Activated T-cell treated with anti-CD3 and anti-CD28 coated beads, Interleukin-2, amount 50 U/mL, for 4 hours (primary cell): ENCODE data around the gene ARHGAP25. TPM values are rescaled to one million over a fixed set of nuclear protein-coding genes. Genes with fewer than 3 reads are reported as not detected.

Source experiments
- ATAC-seq, 2 donors: fragments of 200-7000 bp; cut with Tn5 transposase; one replicate each; pipeline ENCODE4 v1.10.0; 2021
- DNase-seq: peaks from one replicate; pipeline ENCODE4 v3.0.0-alpha.2; 2020
- H3K27me3 Mint-ChIP-seq: one replicate; pipeline ENCODE4 v1.8.0; 2021; ENCODE audit warnings: low read depth, mixed read lengths
- H3K36me3 Mint-ChIP-seq: one replicate; pipeline ENCODE4 v1.8.0; 2022; ENCODE audit warnings: mixed read lengths; ENCODE audit not compliant: insufficient read depth
- H3K4me1 Mint-ChIP-seq: one replicate; pipeline ENCODE4 v1.8.0; 2021; ENCODE audit warnings: low read depth, mixed read lengths
- H3K4me3 Mint-ChIP-seq: one replicate; pipeline ENCODE4 v1.8.0; 2021; ENCODE audit warnings: mild to moderate bottlenecking, moderate library complexity, mixed read lengths
- H3K9me3 Mint-ChIP-seq: one replicate; pipeline ENCODE4 v1.8.0; 2021; ENCODE audit warnings: mixed read lengths
- total RNA-seq, 3 donors: library from RNA; stranded (reverse); gene quantifications; one replicate each; pipeline ENCODE4 v1.2.1, GENCODE V29; 2021

Gene ARHGAP25
- total RNA-seq = 10 to 100 TPM; 48.6 to 55.7 (median 52.1) TPM

GRCh38 chr2:68734688-68735525 is at the start of gene ARHGAP25:
Gene ARHGAP25 (plus strand): TSS chr2:68734811. CDS start chr2:68735200, 389 bp downstream.
- peaks cover 13% of the 10 kb centered on the region for H3K36me3 Mint-ChIP-seq
- H3K9me3 Mint-ChIP-seq = no peaks in the 10 kb centered on the region
- DNase-seq = peak; percentile 53
- H3K4me3 Mint-ChIP-seq = no peak within 1 kb of the TSS
- peak; percentile 77 to 82 for ATAC-seq
- H3K4me1 Mint-ChIP-seq = peaks cover 43% of the 10 kb centered on the region
- H3K27me3 Mint-ChIP-seq = no peaks in the 10 kb centered on the region

GRCh38 chr2:68686178-68686577 is 48.4 kb upstream of the ARHGAP25 start:
- no peak for DNase-seq

GRCh38 chr2:68687018-68687417 is 47.6 kb upstream of the ARHGAP25 start:
- DNase-seq (no peak), ATAC-seq (no peak)
- Mint-ChIP-seq H3K9me3 (no peaks in the 10 kb centered on the region), H3K27me3 (peaks cover 7% of the 10 kb centered on the region), H3K36me3 (no peaks in the 10 kb centered on the region), H3K4me3 (no peak overlapping the region), H3K4me1 (peaks cover 14% of the 10 kb centered on the region)

More at GRCh38 chr2:68686178-68686577, 48.4 kb upstream of the ARHGAP25 start:
- peaks cover 14% of the 10 kb centered on the region for H3K4me1 Mint-ChIP-seq
- no peak overlapping the region for H3K4me3 Mint-ChIP-seq
- no peak for ATAC-seq
- H3K9me3 Mint-ChIP-seq = no peaks in the 10 kb centered on the region
- H3K27me3 Mint-ChIP-seq = peaks cover 7% of the 10 kb centered on the region
- H3K36me3 Mint-ChIP-seq = no peaks in the 10 kb centered on the region

- Mint-ChIP-seq H3K4me1 (peaks cover 14% of the 10 kb centered on the region), H3K4me3 (no peak overlapping the region)
- no peak for DNase-seq
Observed at GRCh38 chr2:68689553-68690537, 44.8 kb upstream of the ARHGAP25 start.

GRCh38 chr2:68690851-68691250 is 43.8 kb upstream of the ARHGAP25 start:
- no peak for DNase-seq
- H3K36me3 Mint-ChIP-seq = no peaks in the 10 kb centered on the region
- ATAC-seq = no peak
- H3K4me3 Mint-ChIP-seq = no peak overlapping the region
- peaks cover 10% of the 10 kb centered on the region for H3K27me3 Mint-ChIP-seq
- peaks cover 14% of the 10 kb centered on the region for H3K4me1 Mint-ChIP-seq
- H3K9me3 Mint-ChIP-seq = no peaks in the 10 kb centered on the region

More at GRCh38 chr2:68689553-68690537, 44.8 kb upstream of the ARHGAP25 start:
- Mint-ChIP-seq H3K27me3 (peaks cover 10% of the 10 kb centered on the region), H3K36me3 (no peaks in the 10 kb centered on the region), H3K9me3 (no peaks in the 10 kb centered on the region)
- peak; percentile 77 to 85 for ATAC-seq

- DNase-seq = no peak
- no peaks in the 10 kb centered on the region for H3K36me3 Mint-ChIP-seq
- peaks cover 14% of the 10 kb centered on the region for H3K4me1 Mint-ChIP-seq
- peaks cover 10% of the 10 kb centered on the region for H3K27me3 Mint-ChIP-seq
- H3K9me3 Mint-ChIP-seq = no peaks in the 10 kb centered on the region
- no peak for ATAC-seq
- no peak overlapping the region for H3K4me3 Mint-ChIP-seq
Observed at GRCh38 chr2:68692511-68692910, 42.1 kb upstream of the ARHGAP25 start.

- H3K36me3 Mint-ChIP-seq = no peaks in the 10 kb centered on the region
- H3K4me1 Mint-ChIP-seq = peaks cover 14% of the 10 kb centered on the region
- no peaks in the 10 kb centered on the region for H3K9me3 Mint-ChIP-seq
- no peak for ATAC-seq
- no peak overlapping the region for H3K4me3 Mint-ChIP-seq
- DNase-seq = no peak
- H3K27me3 Mint-ChIP-seq = peaks cover 10% of the 10 kb centered on the region
Observed at GRCh38 chr2:68693951-68694350, 40.7 kb upstream of the ARHGAP25 start.

GRCh38 chr2:68695971-68696370 is 38.6 kb upstream of the ARHGAP25 start:
- H3K36me3 Mint-ChIP-seq = no peaks in the 10 kb centered on the region
- DNase-seq (no peak), ATAC-seq (no peak)
- peaks cover 6% of the 10 kb centered on the region for H3K9me3 Mint-ChIP-seq
- no peaks in the 10 kb centered on the region for H3K4me1 Mint-ChIP-seq
- H3K4me3 Mint-ChIP-seq = no peak overlapping the region
- peaks cover 10% of the 10 kb centered on the region for H3K27me3 Mint-ChIP-seq

- Mint-ChIP-seq H3K36me3 (no peaks in the 10 kb centered on the region), H3K9me3 (peaks cover 6% of the 10 kb centered on the region), H3K4me3 (no peak overlapping the region), H3K27me3 (peaks cover 10% of the 10 kb centered on the region), H3K4me1 (no peaks in the 10 kb centered on the region)
- no peak for ATAC-seq
- no peak for DNase-seq
Observed at GRCh38 chr2:68696554-68696953, 38.1 kb upstream of the ARHGAP25 start.

- no peak for ATAC-seq
- Mint-ChIP-seq H3K4me1 (peaks cover 7% of the 10 kb centered on the region), H3K27me3 (peaks cover 4% of the 10 kb centered on the region), H3K4me3 (no peak overlapping the region), H3K9me3 (peaks cover 6% of the 10 kb centered on the region), H3K36me3 (no peaks in the 10 kb centered on the region)
- DNase-seq = no peak
Observed at GRCh38 chr2:68698567-68699377, 35.8 kb upstream of the ARHGAP25 start.

- no peak for DNase-seq
- Mint-ChIP-seq H3K4me1 (peaks cover 7% of the 10 kb centered on the region), H3K9me3 (peaks cover 6% of the 10 kb centered on the region), H3K36me3 (no peaks in the 10 kb centered on the region), H3K27me3 (peaks cover 2% of the 10 kb centered on the region), H3K4me3 (no peak overlapping the region)
- no peak for ATAC-seq
Observed at GRCh38 chr2:68700560-68700959, 34.1 kb upstream of the ARHGAP25 start.

- peaks cover 3% of the 10 kb centered on the region for H3K27me3 Mint-ChIP-seq
Observed at GRCh38 chr2:68706637-68707036, 28.0 kb upstream of the ARHGAP25 start.

GRCh38 chr2:68708629-68709028 is 26.0 kb upstream of the ARHGAP25 start:
- no peak overlapping the region for H3K4me3 Mint-ChIP-seq
- no peak for DNase-seq
- H3K36me3 Mint-ChIP-seq = no peaks in the 10 kb centered on the region
- H3K4me1 Mint-ChIP-seq = peaks cover 18% of the 10 kb centered on the region
- peaks cover 3% of the 10 kb centered on the region for H3K27me3 Mint-ChIP-seq
- H3K9me3 Mint-ChIP-seq = no peaks in the 10 kb centered on the region
- ATAC-seq = no peak

More at GRCh38 chr2:68706637-68707036, 28.0 kb upstream of the ARHGAP25 start:
- Mint-ChIP-seq H3K4me1 (peaks cover 19% of the 10 kb centered on the region), H3K36me3 (no peaks in the 10 kb centered on the region), H3K4me3 (no peak overlapping the region), H3K9me3 (no peaks in the 10 kb centered on the region)
- DNase-seq (no peak), ATAC-seq (no peak)
